Activated gamma-delta T cell treated with Interleukin-2 at 50 U/mL for 16 hours (primary cell): ENCODE measurements around the gene INPP5A.
"Not testable (repeated sequence)": the region's sequence is repeated elsewhere in the genome, so short reads cannot be mapped to it uniquely, and the experiment has no call there.

Source experiments
- DNase-seq: peaks from one replicate; pipeline ENCODE4 v3.0.0-alpha.2; 2020

The INPP5A gene

GRCh38 chr10:132504501-132505272 lies 32.9 kb upstream of the INPP5A start:
- no peak for DNase-seq

DNA sequence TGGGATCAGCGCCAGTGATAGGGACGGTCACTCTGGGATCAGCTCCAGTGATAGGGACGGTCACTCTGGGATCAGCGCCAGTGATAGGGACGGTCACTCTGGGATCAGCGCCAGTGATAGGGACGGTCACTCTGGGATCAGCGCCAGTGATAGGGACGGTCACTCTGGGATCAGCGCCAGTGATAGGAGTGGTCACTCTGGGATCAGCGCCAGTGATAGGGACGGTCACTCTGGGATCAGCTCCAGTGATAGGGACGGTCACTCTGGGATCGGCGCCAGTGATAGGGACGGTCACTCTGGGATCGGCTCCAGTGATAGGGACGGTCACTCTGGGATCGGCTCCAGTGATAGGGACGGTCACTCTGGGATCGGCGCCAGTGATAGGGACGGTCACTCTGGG lies 32.0 kb upstream of the INPP5A start:
- DNase-seq = not testable (repeated sequence)

- DNase-seq = no peak
Observed at GRCh38 chr10:132506711-132507408, 30.7 kb upstream of the INPP5A start.

DNA sequence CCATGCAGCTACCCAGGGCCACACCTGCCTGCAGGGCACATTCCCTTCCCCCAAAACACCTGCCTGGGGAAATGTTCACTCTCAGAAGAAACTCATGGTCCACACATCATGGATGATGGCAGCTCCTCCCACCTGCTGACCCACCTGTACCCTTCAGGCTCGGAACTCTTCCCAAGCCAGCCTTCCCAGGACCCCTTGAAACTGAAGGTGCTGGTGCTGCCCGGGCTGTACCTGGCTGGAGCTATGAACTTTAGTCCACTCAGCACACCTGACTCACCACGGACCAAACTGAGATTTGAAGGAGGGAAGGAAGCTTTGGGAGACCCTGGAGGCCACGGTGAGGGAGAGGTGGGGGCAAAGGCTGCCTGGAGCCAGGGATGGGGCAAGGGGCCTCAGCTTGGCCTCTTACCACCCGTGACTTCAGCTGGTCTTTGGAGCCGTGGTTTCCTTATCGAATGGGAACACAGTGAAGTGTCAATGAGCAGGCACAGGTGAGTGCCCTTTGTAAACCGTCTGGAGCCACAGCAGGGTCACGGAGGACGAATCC lies 30.1 kb upstream of the INPP5A start:
- no peak for DNase-seq

DNA sequence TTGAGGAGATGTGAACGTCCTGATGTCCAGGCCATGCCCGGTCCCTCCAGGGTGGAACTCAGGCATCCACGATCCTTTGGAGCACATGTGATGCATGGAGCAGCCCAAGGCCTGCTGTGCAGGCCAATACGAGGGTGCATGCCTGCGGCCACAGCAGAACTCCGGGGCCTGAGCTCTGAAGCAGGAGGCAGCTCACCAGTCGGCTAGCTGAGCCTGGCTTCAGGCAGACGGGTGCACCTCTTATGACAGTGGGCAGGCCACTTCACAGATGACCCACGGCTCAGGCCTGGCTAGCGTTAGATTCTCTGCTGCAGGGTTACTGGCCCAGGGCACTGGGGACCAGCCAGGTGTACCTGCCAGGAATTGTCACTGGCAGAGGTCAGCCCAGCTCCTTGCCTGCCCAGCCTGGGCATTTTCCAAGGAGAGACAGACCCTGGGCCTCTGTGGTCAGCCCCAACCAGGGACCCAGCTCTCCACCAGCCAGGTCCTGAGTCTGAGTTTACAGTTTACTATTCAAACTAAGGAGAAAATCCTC lies 29.6 kb upstream of the INPP5A start:
- DNase-seq = no peak

GRCh38 chr10:132508581-132509443 lies 28.8 kb upstream of the INPP5A start:
- no peak for DNase-seq

- DNase-seq = no peak
Observed at GRCh38 chr10:132509506-132510173, 27.9 kb upstream of the INPP5A start.

DNA sequence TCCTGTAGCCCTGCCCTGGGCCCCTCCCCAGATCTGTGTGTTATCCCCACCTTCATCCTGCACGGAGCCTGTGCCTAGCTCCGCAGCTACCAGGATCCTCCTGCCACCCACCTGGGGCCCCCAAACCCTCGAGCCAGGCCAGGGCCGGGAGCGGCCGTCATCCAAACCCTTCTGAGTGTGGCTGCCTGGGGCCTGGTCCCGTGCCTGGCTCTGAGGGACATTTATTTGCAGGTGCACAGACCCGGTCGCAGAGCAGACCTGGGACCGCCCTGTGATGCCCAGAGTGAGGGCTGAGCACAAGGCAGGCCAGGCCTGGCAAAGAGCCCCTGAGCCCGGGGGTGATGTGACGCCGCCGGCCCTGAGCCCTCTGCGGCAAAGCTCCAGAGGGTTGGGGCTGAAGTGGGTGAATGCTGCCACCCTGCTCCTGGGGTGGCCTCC lies 27.4 kb upstream of the INPP5A start:
- DNase-seq = no peak

DNA sequence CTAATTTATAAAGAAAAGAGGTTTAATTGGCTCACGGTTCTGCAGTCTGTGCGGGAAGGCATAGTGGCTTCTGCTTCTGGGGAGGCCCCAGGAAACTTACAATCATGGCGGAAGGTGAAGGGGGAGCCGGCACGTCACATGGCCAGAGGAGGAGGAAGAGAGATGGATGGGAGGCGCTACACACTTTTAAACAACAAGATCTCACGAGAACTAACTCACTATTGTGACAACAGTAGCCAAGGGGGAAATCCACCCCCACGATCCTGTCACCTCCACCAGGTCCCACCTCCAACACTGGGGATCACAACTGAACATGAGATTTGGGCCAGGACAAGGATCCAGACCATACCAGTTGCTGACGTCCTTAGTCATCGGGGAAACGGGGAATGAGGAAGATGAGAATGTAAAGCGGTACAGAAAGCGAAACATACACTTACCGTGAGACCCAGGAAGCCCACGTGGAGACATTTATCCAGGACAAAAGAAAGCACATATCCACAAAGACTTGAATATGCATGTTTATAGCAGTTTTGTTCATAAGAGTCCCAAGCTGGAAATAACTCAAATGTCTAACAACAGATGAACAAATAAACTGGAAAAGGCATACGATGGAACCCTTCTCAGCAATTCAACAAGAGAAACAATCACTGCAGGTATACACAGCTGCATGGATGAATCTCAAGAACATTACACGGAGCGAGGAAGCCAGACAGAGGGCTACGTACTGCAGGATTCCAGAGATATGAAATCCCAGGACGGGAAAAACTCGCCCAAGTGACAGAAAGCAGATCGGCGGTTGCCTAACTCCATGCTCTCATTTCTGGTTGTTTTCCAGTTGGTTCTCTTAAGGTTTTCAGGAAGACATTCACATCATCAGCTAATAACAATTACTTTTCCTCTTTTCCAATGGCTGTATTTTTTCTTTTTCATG lies 26.2 kb upstream of the INPP5A start:
- DNase-seq = no peak

- no peak for DNase-seq
Observed at GRCh38 chr10:132512052-132512442, 25.5 kb upstream of the INPP5A start.

GRCh38 chr10:132512693-132513345 lies 24.8 kb upstream of the INPP5A start:
- no peak for DNase-seq

DNA sequence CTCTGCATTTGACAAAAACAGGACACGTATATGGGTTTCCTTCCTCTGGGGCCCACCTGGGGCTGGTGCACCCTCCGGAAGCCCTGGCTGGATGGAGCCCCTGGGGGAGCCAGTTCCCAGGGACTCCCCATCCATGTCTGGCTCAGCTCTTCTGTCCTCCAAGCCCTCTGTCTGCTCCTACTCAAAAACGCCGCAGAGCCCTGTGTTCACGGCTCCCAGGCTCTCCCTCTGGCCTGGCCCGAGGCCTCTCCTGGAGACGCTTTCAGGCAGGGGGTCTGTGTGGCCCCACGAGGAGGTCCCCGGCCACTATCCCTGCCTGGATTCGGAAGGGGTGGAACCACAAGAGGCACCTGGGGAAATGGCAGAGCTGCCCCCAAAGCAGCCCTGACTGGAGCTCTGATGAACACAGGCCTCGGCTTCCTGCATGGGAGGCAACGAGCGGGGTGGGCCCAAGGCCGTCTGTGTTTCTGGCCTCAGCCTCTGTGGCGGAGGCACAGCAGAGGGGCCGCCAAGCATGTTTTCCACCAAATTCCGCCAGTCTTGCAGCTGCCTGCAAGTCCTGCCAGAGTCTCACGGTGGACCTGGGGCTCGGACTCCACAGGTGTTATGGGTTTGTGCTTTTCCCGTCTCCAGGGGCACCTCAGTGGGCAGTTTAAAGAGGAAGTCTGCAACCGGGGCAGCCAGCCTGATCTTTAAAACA lies 22.6 kb upstream of the INPP5A start:
- no peak for DNase-seq

GRCh38 chr10:132515811-132516726 lies 21.5 kb upstream of the INPP5A start:
- no peak for DNase-seq

GRCh38 chr10:132516771-132517725 lies 20.5 kb upstream of the INPP5A start:
- no peak for DNase-seq

DNA sequence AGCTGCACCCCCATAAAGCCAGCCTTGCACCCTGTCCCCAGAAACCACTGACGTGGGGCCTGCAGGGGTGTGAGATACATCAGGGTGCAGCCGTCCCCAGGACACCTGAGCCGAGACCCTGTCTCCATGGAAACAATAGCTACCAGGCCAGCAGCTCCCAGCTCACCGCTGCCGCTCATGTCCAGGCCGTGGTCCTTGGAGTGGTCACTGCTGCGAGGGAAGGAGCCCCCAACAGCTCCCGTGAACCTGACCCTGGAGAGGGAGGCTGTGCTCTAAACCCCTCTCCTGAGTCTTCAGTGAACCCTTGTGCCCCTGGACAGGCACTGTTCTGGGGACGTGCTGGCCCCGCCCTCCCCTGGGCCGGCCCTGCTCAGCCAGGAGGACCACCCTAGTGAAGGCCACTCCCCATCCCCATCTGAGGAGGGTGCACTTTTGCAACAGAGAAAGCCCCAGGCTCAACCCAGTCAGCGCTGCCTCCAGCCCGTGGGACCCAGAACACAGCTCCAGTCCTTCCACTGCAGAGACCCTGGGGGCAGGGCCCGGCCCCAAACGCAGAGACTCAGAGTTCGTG lies 19.6 kb upstream of the INPP5A start:
- DNase-seq = no peak

DNA sequence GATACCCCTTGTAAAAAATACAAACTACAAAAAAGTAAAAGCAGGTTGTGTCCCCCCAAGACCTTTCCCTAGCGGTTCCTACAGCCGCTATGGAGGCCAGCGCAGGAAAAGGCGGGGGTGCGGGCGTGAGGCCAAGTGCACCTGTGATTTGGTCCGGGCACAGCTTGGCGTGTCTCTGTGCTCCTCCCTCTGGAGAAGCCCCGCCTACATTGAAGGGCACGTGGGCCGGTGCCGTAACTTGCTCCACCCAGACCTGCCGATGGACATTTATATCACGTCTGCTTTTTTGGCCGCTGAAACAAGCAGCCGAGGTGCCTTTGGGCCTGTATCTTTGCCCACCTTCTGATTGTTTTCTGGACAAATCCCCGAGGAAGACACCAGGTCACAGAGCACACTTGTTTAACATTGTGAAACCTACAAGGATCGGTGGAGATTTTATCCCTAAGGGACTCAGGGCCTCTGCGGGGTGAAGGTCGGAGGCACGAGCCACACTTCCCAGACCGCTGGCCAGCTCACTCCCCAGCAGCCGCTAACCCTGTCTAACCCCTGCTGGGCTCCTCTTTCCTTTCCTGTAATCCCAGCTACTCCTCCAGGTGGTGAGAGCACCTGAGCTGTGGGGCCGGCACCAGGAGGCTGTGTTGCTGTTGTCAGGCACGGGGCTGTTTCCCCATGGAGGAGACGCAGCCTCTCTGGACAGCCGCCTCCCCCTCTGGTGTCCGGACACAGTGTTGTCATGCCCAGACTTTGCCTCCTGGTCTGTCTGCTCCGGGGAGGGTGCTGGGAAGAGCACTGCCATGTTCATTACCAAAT lies 18.8 kb upstream of the INPP5A start:
- no peak for DNase-seq
